HepG2 (cell line): Measurements from ENCODE around the gene UTP15.

ENCODE experiments used
- FOXA1 ChIP-seq, 2 experiments: fragments of 450-650 bp in 1 of 2; sonication (generic) in 1 of 2; formaldehyde crosslinking in 1 of 2; IDR thresholded peaks; 2 replicates each; pipeline versions ENCODE4 v1.4.0 to v1.6.1; 2016 to 2020; ENCODE audit warnings: missing genetic modification reagents in 1 of 2
- HNRNPLL ChIP-seq: fragments of 200-400 bp; formaldehyde crosslinking; IDR thresholded peaks from 2 replicates; pipeline ENCODE4 v1.6.1; 2017; ENCODE audit warnings: mild to moderate bottlenecking, low read depth, low read length; ENCODE audit not compliant: poor library complexity, severe bottlenecking
- HNRNPUL1 ChIP-seq: fragments of 200-400 bp; formaldehyde crosslinking; IDR thresholded peaks from 2 replicates; pipeline ENCODE4 v1.6.1; 2017; ENCODE audit warnings: low read depth, mild to moderate bottlenecking, low read length, moderate library complexity
- YY1 ChIP-seq: IDR thresholded peaks from 2 replicates; pipeline ENCODE4 v1.6.1; 2011; ENCODE audit warnings: low read length, low read depth, moderate library complexity, mild to moderate bottlenecking; ENCODE audit not compliant: insufficient read depth, insufficient replicate concordance
- ZNF703 ChIP-seq: sonication (generic); formaldehyde crosslinking; IDR thresholded peaks from 2 replicates; pipeline ENCODE4 v1.5.1; 2020; ENCODE audit warnings: missing genetic modification reagents, mild to moderate bottlenecking, moderate library complexity, borderline replicate concordance
- TF ChIP-seq, protein P1 (sequence below): IDR thresholded peaks from 2 replicates; pipeline ENCODE4 v1.6.1; 2016; ENCODE audit warnings: missing compliant biosample characterization, missing genetic modification reagents, borderline replicate concordance

DNA sequence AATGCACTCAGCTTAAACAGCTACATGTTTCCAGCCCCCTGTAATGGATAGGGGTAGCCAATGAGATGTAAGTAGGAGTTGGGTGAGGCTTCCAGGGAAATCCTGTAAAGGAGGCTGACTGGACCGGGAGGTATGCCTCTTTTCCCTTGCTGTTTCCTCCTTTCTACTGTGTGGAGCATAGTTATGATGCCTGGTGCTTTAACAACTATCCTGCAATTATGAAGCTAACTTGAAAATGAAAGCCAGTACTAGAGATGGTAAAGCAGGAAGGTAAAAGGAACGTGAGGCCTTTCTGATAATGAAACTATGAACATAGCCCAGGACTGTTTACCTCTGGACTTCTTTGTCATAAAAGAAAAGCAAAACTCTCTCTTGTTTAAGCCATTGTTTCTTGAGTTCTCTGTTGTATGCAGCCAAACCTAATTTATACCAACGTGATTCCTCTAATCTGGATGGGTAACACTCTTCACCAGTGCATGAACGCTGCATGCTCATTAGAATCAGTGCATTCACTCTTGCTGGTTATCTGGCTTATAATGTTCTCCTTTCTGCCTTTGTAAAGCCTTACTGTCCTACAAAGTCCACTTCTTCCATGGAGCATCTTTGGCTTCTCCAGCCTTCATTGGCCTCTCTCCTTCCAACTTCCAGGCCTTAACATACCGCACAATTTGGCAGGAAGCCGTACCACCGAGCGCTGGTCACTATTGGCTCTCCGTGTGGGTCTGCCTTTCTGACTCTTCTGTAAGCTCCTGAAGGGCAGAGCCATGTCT is 52.2 kb downstream of the UTP15 start:
- TF ChIP-seq ZNF703 (CRISPR knock-in tag) (no peak), YY1 (no peak), HNRNPLL (no peak), HNRNPUL1 (no peak), FOXA1 (IDR thresholded peaks at IDR 0.05) (no peak), FOXA1 (CRISPR knock-in tag; IDR thresholded peaks at IDR 0.05) (no peak)
- TF ChIP-seq, protein P1, sequence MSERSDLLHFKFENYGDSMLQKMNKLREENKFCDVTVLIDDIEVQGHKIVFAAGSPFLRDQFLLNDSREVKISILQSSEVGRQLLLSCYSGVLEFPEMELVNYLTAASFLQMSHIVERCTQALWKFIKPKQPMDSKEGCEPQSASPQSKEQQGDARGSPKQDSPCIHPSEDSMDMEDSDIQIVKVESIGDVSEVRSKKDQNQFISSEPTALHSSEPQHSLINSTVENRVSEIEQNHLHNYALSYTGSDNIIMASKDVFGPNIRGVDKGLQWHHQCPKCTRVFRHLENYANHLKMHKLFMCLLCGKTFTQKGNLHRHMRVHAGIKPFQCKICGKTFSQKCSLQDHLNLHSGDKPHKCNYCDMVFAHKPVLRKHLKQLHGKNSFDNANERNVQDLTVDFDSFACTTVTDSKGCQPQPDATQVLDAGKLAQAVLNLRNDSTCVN = no peak
